ENCODE results near the gene DIAPH3. TPM values are rescaled to one million over a fixed set of nuclear protein-coding genes. Genes with fewer than 3 reads are reported as not detected.

The DIAPH3 gene
- polyA plus RNA-seq, 1 of the 3 experiments (the other 2 are of a cell fraction): 5.4 TPM

GRCh38 chr13:59954601-59955000 is 209.1 kb downstream of the DIAPH3 start:
- ChIA-PET CTCF (no interaction called here), POLR2A (no interaction called here)

More at GRCh38 chr13:59954601-59955000, 209.1 kb downstream of the DIAPH3 start:
- no peak overlapping the region for H2AFZ ChIP-seq (ENCODE audit: low read depth)
- TF ChIP-seq USF1 (IDR thresholded peaks at IDR 0.05; ENCODE audit: borderline replicate concordance, low read depth) (no peak), ZBTB33 (IDR thresholded peaks at IDR 0.05; ENCODE audit: borderline replicate concordance, low read depth) (no peak), USF2 (IDR thresholded peaks at IDR 0.05; ENCODE audit: borderline replicate concordance, low read depth, low read length) (no peak), TAF1 (IDR thresholded peaks at IDR 0.05; ENCODE audit: borderline replicate concordance, low read depth, low read length) (no peak), RFX5 (IDR thresholded peaks at IDR 0.05; ENCODE audit: low read length) (no peak), CTCF (IDR thresholded peaks at IDR 0.05) (no peak), SIN3A (IDR thresholded peaks at IDR 0.05; ENCODE audit: borderline replicate concordance, low read depth, low read length) (no peak), IRF3 (IDR thresholded peaks at IDR 0.05; ENCODE audit: low read depth, low read length) (no peak), SMC3 (IDR thresholded peaks at IDR 0.05; ENCODE audit: low read depth, low read length) (no peak), FOSL2 (IDR thresholded peaks at IDR 0.05; ENCODE audit: borderline replicate concordance, low read depth) (no peak), TCF12 (IDR thresholded peaks at IDR 0.05) (no peak), NRF1 (IDR thresholded peaks at IDR 0.05; ENCODE audit: low read depth, low read length) (no peak), RCOR1 (IDR thresholded peaks at IDR 0.05; ENCODE audit: low read length) (no peak), REST (IDR thresholded peaks at IDR 0.05; ENCODE audit: low read depth, low read length) (no peak), JUND (IDR thresholded peaks at IDR 0.05) (no peak), MXI1 (IDR thresholded peaks at IDR 0.05; ENCODE audit: low read depth, low read length) (no peak), RXRA (IDR thresholded peaks at IDR 0.05; ENCODE audit: borderline replicate concordance, low read depth) (no peak), EZH2phosphoT487 (IDR thresholded peaks at IDR 0.05; ENCODE audit: borderline replicate concordance, low read depth) (no peak), GATA2 (CRISPR knock-in tag; IDR thresholded peaks at IDR 0.05) (no peak)
- H3K27ac ChIP-seq (ENCODE audit: low read depth in 2 of 2, low read length in 1 of 2): no peak overlapping the region
- no peak for DNase-seq
- no peaks in the 10 kb centered on the region for H3K9me3 ChIP-seq
- H3K4me2 ChIP-seq: no peak overlapping the region
- no peaks in the 10 kb centered on the region for H3K9me2 ChIP-seq
- H3K4me3 ChIP-seq (ENCODE audit: low read depth in 2 of 2, low read length in 1 of 2): no peak overlapping the region
- no peaks in the 10 kb centered on the region for H3F3A ChIP-seq (replicated peaks; ENCODE audit: insufficient read depth)
- H3K27me3 ChIP-seq (ENCODE audit: insufficient read depth): no peaks in the 10 kb centered on the region
- peaks cover 0 to 10% of the 10 kb centered on the region in 2 experiments for H3K36me3 ChIP-seq (replicated peaks in 1 of 2; ENCODE audit: control insufficient read depth in 1 of 2, insufficient read depth in 2 of 2, low read length in 1 of 2)
- no peak overlapping the region for H3K9ac ChIP-seq
- H4K20me1 ChIP-seq (ENCODE audit: insufficient read depth): no peaks in the 10 kb centered on the region
- no peaks in the 10 kb centered on the region; the same call in 1 of the 2 replicates for H3K79me2 ChIP-seq (ENCODE audit: insufficient read depth)
- H3K4me1 ChIP-seq (ENCODE audit: control insufficient read depth in 1 of 2, insufficient read depth in 2 of 2, low read depth in 1 of 2, low read length in 1 of 2): no peaks in the 10 kb centered on the region; a peak in 1 of 4 replicates

Data from SK-N-SH (cell line).